DMS53 treated with DMSO at 0.1 percent for 48 hours (cell line): ENCODE data around the gene DDRGK1.
"Not testable (repeated sequence)": the region's sequence is repeated elsewhere in the genome, so short reads cannot be mapped to it uniquely, and the experiment has no call there.

ENCODE experiments used
- DNase-seq: peaks from one replicate; lab custom pipeline; 2025; ENCODE audit not compliant: unreplicated experiment; lab: John Stamatoyannopoulos, UW

DDRGK1 gene

DNA sequence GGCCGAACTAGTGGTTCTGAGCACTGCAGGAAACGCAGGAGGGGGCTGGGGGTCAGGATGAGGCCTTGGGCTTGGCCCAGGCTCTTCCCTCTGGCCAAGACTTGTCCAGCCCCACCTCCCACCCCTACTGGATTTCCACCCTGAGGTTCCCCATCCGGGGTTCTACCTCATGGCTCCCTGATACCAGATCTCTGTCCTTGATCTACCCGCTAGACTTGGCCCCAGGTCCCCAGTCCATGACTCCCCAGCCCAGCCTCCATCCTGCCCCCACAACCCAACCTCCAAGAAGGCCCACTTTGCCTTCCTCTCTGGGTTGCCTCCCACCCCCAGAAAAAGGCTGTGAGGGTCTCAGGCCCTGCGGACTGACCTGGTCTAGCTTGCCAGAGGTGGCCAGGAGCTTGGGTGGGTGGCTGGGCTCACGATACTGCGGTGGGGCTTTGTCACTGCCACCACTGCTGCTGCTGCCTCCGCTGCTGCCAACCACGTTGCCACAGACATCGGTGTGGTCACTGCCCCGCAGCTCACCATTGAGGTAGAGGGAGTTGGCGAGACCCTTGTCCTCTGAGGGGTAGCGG lies 38.1 kb downstream of the DDRGK1 start:
- DNase-seq, result no peak

DNA sequence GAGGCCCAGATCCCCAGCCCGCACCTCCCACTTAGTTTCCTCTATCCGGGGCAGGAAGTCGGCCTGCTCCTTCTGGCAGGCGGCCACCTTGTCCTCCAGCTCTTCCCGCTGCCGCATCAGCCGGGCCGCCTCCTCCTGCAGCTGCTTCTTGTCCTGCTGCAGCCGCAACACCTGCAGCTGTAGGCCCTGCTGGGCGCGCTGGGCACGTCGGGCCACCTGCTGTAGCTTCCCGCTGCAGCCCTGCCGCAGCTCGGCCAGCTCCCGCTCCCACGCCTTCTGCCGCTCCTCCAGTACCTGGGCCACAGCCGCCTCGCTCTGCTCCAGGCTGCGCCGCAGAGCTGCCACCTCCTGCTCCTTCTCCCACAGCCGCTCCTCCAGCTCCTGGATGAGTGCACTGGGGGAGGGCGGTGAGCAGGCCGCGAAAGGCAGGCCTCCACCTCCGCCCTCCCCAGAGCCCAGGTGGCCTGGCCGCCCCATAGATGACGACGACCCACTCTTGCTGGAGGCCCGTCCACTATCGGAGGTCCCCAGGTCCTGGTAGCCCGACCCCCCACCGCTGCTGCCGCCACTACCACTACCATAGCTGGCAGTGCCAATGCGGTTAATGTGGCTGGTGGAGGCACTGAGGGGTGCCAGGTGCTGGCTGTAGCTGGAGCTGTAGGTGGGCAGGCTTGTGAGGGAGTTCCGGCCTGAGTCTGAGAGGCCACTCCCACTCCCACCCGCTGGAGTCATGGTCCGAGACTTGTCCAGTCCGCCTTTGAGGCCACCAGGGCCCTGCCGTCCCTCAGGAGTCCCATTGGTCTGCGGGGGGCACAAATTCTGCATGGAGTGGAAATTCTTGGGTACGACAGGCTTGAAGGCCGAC lies 38.8 kb downstream of the DDRGK1 start:
- peak; percentile 90 for DNase-seq

DNA sequence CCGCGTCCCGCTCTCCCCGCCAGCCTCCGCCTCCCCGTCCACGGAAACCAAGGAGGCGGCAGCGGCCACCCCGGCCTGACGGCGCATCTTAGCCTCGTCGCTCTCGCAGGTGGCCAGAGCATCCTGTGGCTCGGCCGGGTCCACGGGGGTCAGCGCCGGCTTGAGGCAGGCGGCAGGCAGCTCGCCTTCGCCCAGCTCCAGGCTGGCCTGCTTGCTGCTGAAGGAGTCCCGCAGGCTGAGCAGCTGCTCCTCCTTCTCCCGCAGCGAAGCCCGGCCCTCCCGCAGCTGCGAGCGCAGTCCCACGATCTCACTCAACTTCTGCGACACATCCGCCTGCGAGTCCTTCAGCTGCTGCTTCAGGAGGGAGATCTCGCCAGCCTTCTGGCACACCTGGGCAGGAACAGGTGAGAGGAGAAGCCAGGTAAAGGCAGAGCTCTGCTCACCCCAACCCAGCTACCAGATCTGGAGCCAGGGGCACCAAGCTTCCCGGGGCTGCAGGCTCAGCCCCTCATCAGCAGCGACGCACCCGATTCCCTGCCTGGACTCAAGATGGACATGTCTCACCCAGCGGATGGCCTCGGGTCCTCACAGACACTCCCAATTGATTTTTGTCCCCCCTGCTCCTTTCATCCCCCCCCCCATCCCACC lies 39.6 kb downstream of the DDRGK1 start:
- peak; percentile 63 for DNase-seq

DNA sequence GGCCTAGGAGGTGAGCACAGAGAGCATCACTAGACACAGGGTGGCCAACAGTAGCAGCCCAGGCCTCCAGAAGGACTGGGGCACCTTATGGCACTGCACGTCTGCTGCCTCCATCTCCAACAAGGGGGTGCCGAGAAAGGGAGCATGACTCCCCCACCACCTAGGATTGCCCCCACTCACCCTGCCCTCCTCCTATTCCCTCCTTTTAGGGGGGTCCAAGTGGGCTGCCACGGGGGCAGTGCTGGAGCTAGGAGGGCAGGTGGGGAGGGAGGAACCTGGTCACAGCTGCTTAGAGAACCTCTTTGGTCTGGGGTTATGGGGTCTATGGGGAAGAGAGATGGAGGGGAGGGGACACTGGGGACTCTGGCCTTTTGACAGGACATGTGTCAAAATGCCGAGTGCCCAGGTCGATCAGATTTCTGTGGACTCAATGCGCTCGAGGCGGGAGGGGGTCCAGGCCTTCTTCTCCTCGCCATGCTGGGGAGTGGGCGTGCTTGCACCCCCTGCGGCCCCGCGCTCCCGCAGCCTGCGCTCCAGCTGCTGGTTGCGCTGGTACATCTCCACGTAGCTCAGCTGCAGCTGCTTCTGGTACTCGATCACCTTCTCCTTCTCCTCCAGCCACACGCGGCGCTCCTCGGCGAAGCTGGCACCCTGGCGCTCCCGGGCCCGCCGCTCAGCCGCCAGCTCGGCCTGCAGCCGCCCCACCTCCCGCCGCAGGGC lies 40.3 kb downstream of the DDRGK1 start:
- DNase-seq, result no peak

- peak; percentile 61 for DNase-seq
Observed at GRCh38 chr20:3163099-3164042, 41.1 kb downstream of the DDRGK1 start.

- peak; percentile 47 for DNase-seq
Observed at GRCh38 chr20:3162080-3162611, 42.3 kb downstream of the DDRGK1 start.

DNA sequence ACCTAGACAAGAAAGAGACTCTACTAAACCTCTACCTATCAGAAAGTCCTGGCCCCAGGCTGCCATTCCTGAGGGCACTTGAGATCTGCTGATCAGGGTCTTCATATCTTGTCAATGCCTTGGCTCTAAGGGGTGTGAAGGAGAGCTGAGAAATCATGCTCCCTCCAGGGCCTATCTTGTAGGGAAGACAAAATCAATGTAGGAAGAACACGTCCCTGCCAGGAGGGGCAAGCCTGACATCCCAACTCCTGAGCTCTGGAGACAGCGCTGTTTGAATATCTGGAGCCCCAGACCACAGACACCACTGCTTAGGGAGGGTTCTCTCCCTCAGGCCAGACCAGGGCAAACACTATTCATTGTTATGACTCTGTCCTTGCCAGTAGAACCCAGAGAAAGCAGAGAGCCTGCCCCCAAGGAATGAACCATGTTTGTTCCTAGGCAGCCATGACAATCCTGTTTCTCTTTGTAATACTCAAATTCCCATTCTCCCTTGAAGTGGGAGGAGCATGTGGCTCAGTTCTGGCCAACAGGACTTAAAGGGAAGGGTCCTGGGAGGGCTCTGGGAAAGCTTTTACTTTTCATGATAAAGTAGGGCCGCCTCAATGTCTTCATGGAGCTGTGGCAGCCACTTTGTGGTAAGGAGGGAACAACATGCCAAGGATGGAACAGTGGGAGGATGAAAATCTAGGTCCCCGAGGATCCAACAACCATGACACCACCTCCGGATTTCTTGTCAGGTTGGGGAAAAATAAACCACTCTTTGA lies 43.0 kb downstream of the DDRGK1 start:
- no peak for DNase-seq

DNA sequence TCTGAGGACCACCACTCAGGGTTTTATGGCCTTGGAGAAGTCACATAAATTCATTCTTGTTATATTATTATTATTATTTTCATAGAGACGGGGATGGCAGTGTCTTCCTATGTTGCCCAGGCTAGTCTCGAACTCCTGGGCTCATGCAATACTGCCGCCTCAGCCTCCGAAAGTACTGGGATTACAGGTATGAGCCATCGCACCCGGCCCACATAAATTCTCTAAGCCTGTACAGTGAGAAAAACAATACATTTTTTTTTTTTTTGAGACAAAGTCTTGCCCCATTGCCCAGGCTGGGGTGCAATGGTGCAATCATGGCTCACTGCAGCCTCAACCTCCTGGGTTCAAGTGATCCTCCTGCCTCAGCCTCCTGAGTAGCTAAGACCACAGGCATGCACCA lies 44.1 kb downstream of the DDRGK1 start:
- no peak for DNase-seq

DNA sequence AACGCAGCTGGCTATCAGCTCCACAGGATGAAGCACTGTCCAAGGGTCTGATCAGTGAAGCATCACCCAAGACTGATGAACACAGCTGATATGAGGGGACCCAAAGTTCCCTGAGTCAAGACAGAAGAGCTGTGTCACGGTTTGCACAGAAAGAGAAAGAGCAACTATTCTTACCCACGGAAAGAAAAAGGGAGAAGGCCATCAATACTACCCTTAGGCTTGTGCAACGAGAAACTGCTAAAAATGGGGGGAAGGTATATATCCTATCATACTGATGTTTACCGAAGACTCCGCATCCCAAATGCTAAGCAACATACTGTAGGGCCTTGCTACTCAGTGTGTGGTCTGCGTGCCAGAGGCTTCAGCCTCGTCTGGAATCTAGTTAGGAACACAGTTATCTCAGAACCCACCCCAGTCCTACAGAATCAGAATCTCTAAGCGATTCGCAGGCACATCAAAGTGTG lies 45.5 kb downstream of the DDRGK1 start:
- no peak for DNase-seq

DNA sequence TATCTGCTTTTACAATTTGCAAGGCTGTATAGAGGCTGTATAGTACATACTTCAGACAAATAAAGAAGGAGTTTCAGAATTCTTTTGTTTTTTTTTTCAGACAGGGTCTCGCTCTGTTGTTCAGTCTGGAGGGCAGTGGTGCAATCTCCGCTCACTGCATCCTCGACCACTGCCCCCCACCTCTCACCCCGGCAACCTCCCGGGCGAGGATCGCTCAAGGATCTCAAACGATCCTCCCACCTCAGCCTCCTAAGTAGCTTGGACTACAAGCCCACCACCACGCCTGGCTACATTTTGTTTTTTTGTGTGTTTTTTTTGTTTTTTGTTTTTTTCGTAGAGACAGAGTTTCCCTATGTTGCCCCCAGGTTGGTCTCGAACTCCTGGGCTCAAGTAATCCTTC lies 46.7 kb downstream of the DDRGK1 start:
- no peak for DNase-seq

DNA sequence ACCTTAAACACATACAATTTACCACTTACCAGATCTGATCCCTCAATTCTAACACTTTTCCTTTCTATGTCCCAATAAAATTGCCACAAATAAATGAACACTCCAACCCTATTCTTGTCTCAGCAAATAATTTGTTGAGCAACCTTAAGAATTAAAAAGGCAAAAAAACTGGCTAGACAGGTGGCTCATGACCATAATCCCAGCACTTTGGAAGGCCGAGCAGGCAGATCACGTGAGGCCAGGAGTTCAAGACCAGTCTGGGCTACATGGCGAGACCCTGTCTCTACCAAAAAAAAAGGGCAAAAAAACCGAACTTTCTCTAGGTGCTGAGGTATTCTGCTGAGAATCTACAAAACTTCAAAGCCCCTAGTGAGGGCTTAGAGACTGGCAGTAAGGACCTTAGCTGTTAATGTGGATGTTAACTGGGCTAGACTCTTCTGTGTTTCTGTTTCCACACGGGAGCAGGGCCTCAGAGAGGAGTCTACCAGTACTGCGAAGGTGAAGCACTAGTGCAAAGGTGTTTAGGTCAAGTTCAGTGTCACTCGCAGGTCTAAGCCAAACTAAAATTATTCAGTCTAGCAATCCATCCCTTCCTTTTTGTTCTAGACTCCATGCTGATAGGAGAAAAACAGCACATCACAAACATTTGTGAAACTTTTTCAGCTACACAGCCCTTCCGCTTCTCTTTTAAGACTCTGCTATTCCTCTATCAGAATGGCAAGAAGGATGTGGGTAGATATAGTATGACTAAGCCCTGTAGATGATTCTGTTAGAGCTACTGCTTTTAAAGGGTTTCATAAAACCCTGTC lies 47.5 kb downstream of the DDRGK1 start:
- DNase-seq, result no peak

GRCh38 chr20:3152057-3152644 lies 52.3 kb downstream of the DDRGK1 start:
- DNase-seq, result not testable (repeated sequence)

- DNase-seq, result no peak
Observed at GRCh38 chr20:3150908-3151307, 53.6 kb downstream of the DDRGK1 start.

GRCh38 chr20:3146732-3147341 lies 57.6 kb downstream of the DDRGK1 start:
- DNase-seq, result no peak

DNA sequence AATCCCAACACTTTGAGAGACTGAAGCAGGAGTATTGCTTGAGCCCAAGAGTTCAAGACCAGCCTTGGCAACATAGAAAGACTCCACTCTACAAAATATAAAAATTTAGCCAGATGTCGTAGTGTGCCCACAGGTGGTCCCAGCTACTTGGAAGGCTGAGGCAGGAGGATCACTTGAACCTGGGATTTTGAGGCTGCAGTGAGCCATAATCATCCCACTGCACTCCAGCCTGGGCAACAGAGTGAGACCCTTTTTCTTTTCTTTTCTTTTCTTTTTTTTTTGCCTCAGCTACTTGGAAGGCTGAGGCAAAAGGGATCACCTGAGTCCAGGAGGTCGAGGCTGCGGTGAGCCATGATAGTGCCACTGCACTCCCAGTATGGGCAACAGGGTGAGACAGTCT lies 62.7 kb downstream of the DDRGK1 start:
- DNase-seq, result no peak
